Colonic mucosa (tissue), 4 donors: Measurements from ENCODE around the gene NELFA. TPM values are rescaled to one million over a fixed set of nuclear protein-coding genes. Genes with fewer than 3 reads are reported as not detected.
A peak's percentile ranks its signal among the peaks of the same experiment; 100 is the strongest.

Experiments
- DNase-seq: peaks from one replicate; pipeline ENCODE4 v3.0.0-alpha.2; 2020
- H3K27ac ChIP-seq: fragments of 200-600 bp; one replicate; pipeline ENCODE4 v1.8.0; 2021
- H3K27me3 ChIP-seq: fragments of 200-600 bp; one replicate; pipeline ENCODE4 v1.8.0; 2021
- H3K36me3 ChIP-seq: fragments of 200-600 bp; one replicate; pipeline ENCODE4 v1.8.0; 2021
- H3K4me1 ChIP-seq: fragments of 200-600 bp; one replicate; pipeline ENCODE4 v1.8.0; 2021; ENCODE audit warnings: mild to moderate bottlenecking
- H3K4me3 ChIP-seq: fragments of 200-600 bp; one replicate; pipeline ENCODE4 v1.8.0; 2021
- H3K9ac ChIP-seq, 2 donors: one replicate each; pipeline ENCODE4 v1.7.0; 2013; ENCODE audit warnings: control low read depth in 2 of 2, low read depth in 2 of 2, low read length in 2 of 2
- H3K9me3 ChIP-seq: fragments of 200-600 bp; one replicate; pipeline ENCODE4 v1.8.0; 2021
- intact Hi-C: fragments of 100-400 bp; cut with DNase I; formaldehyde crosslinking; loops from one replicate; pipeline ENCODE4 v1.14.1; 2022
- total RNA-seq, 2 donors: library from RNA; stranded (reverse); fragmentation: NEBNext Ultra II Directional in 1 of 2; extraction: Animal tissue kit (Norgen Biotek cat#: 25700) in 1 of 2; gene quantifications; one replicate each; pipeline ENCODE4 v1.2.1, GENCODE V29; 2021
- TF ChIP-seq, protein P1 (sequence below): fragments of 200-600 bp; IDR thresholded peaks from one replicate; pipeline ENCODE4 v1.8.0; 2022; ENCODE audit warnings: antibody characterized with exemption, mild to moderate bottlenecking
- donor health status: healthy.
- donor health status: DM: no; HTN: no; CAD: no.
- donor health status: DM: no; HTN: no; CAD: no.

NELFA gene
- total RNA-seq, 2 donors from 2014 or later = 25.7 to 41.5 TPM

- intact Hi-C loops = no loop called here
- DNase-seq = peak; percentile 13
- no peak overlapping the region for H3K9ac ChIP-seq
- no peaks in the 10 kb centered on the region for H3K27me3 ChIP-seq
- H3K9me3 ChIP-seq = no peaks in the 10 kb centered on the region
- no peak overlapping the region for H3K4me3 ChIP-seq
- TF ChIP-seq, protein P1, sequence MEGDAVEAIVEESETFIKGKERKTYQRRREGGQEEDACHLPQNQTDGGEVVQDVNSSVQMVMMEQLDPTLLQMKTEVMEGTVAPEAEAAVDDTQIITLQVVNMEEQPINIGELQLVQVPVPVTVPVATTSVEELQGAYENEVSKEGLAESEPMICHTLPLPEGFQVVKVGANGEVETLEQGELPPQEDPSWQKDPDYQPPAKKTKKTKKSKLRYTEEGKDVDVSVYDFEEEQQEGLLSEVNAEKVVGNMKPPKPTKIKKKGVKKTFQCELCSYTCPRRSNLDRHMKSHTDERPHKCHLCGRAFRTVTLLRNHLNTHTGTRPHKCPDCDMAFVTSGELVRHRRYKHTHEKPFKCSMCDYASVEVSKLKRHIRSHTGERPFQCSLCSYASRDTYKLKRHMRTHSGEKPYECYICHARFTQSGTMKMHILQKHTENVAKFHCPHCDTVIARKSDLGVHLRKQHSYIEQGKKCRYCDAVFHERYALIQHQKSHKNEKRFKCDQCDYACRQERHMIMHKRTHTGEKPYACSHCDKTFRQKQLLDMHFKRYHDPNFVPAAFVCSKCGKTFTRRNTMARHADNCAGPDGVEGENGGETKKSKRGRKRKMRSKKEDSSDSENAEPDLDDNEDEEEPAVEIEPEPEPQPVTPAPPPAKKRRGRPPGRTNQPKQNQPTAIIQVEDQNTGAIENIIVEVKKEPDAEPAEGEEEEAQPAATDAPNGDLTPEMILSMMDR = no peak
- no peaks in the 10 kb centered on the region for H3K4me1 ChIP-seq
- H3K27ac ChIP-seq = no peak overlapping the region
- H3K36me3 ChIP-seq = peaks cover 13% of the 10 kb centered on the region
These were observed 29.1 kb downstream of the NELFA start for GRCh38 chr4:1979477-1980196.

GRCh38 chr4:1978741-1979476, 29.9 kb downstream of the NELFA start:
- Histone ChIP-seq H3K4me3 (no peak overlapping the region), H3K27ac (no peak overlapping the region), H3K9ac (no peak overlapping the region), H3K9me3 (no peaks in the 10 kb centered on the region), H3K27me3 (no peaks in the 10 kb centered on the region), H3K4me1 (no peaks in the 10 kb centered on the region), H3K36me3 (peaks cover 13% of the 10 kb centered on the region)
- TF ChIP-seq, protein P1 = no peak
- DNase-seq = no peak
- intact Hi-C loops = no loop called here

- Histone ChIP-seq H3K4me1 (no peaks in the 10 kb centered on the region), H3K36me3 (peaks cover 8% of the 10 kb centered on the region)
- intact Hi-C loops = no loop called here
These were observed 30.5 kb downstream of the NELFA start for GRCh38 chr4:1978226-1978625.

GRCh38 chr4:1976416-1977352, 32.1 kb downstream of the NELFA start:
- TF ChIP-seq, protein P1 = no peak
- H3K4me3 ChIP-seq = no peak overlapping the region
- intact Hi-C loops = no loop called here
- H3K27me3 ChIP-seq = no peaks in the 10 kb centered on the region
- no peak overlapping the region for H3K9ac ChIP-seq
- H3K4me1 ChIP-seq = no peaks in the 10 kb centered on the region
- H3K27ac ChIP-seq = no peak overlapping the region
- peaks cover 8% of the 10 kb centered on the region for H3K36me3 ChIP-seq
- H3K9me3 ChIP-seq = no peaks in the 10 kb centered on the region
- DNase-seq = no peak

More at GRCh38 chr4:1978226-1978625, 30.5 kb downstream of the NELFA start:
- H3K27me3 ChIP-seq = no peaks in the 10 kb centered on the region
- H3K4me3 ChIP-seq = no peak overlapping the region
- TF ChIP-seq, protein P1 = no peak
- H3K27ac ChIP-seq = no peak overlapping the region
- H3K9me3 ChIP-seq = no peaks in the 10 kb centered on the region
- H3K9ac ChIP-seq = no peak overlapping the region
- no peak for DNase-seq

DNA sequence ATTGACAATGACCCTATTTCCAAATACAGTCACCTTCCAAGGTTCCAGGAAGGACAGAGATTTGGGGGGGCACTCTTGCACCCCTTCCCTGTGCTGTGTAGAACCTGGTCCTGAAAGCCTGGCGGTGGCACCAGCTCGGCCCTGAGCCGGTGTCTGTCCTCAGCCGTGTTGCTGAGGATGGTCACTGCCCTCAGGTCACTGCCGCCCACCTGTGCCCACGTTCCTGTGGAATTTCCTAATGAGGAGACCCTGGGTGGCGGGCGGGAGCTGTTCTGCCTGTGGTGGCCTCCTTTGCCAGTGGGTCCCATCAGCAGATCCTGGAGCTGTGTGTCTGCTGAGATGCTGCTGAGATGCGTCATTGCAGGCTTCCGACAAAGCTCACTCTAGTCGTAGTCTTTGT, 32.9 kb downstream of the NELFA start:
- DNase-seq = no peak
- TF ChIP-seq, protein P1 = no peak
- no peak overlapping the region for H3K4me3 ChIP-seq
- no peak overlapping the region for H3K9ac ChIP-seq
- H3K27me3 ChIP-seq = no peaks in the 10 kb centered on the region
- peaks cover 8% of the 10 kb centered on the region for H3K36me3 ChIP-seq
- H3K27ac ChIP-seq = no peak overlapping the region
- no peaks in the 10 kb centered on the region for H3K4me1 ChIP-seq
- no peaks in the 10 kb centered on the region for H3K9me3 ChIP-seq
- intact Hi-C loops = no loop called here
